GM23248 (cell line): Measurements from ENCODE around the gene UQCRQ. TPM values are rescaled to one million over a fixed set of nuclear protein-coding genes. Genes with fewer than 3 reads are reported as not detected.

Experiments
- DNase-seq: peaks from one replicate; pipeline ENCODE4 v3.0.0-alpha.2; 2015
- H2AFZ ChIP-seq: fragments of 200-600 bp; sonication (generic); 2 replicates; pipeline ENCODE4 v1.6.1; 2016; ENCODE audit warnings: antibody characterized with exemption
- H3F3A ChIP-seq: fragments of 200-600 bp; sonication (generic); 2 replicates; pipeline ENCODE4 v1.6.1; 2016; ENCODE audit warnings: mild to moderate bottlenecking, antibody characterized with exemption, mixed run types; ENCODE audit not compliant: insufficient read depth
- H3K27ac ChIP-seq: fragments of 200-600 bp; sonication (generic); 2 replicates; pipeline ENCODE4 v1.5.1; 2016; ENCODE audit warnings: mild to moderate bottlenecking
- H3K27me3 ChIP-seq: fragments of 200-600 bp; sonication (generic); replicated peaks from 2 replicates; pipeline ENCODE4 v1.6.1; 2016; ENCODE audit warnings: mild to moderate bottlenecking; ENCODE audit not compliant: insufficient read depth
- H3K36me3 ChIP-seq: fragments of 200-600 bp; sonication (generic); 2 replicates; pipeline ENCODE4 v1.6.1; 2016; ENCODE audit warnings: low read depth, mild to moderate bottlenecking
- H3K4me1 ChIP-seq: fragments of 200-600 bp; sonication (generic); 2 replicates; pipeline ENCODE4 v1.6.1; 2016; ENCODE audit warnings: mild to moderate bottlenecking; ENCODE audit not compliant: insufficient read depth
- H3K4me2 ChIP-seq: fragments of 200-600 bp; sonication (generic); one replicate; pipeline ENCODE4 v1.6.1; 2016; ENCODE audit warnings: mild to moderate bottlenecking; ENCODE audit not compliant: unreplicated experiment
- H3K4me3 ChIP-seq: fragments of 200-600 bp; sonication (generic); 2 replicates; pipeline ENCODE4 v1.5.1; 2016; ENCODE audit warnings: mild to moderate bottlenecking
- H3K79me2 ChIP-seq: fragments of 200-600 bp; sonication (generic); 2 replicates; pipeline ENCODE4 v1.6.1; 2016; ENCODE audit warnings: mild to moderate bottlenecking; ENCODE audit not compliant: insufficient read depth
- H3K9ac ChIP-seq: fragments of 200-600 bp; sonication (generic); 2 replicates; pipeline ENCODE4 v1.6.1; 2016; ENCODE audit warnings: mild to moderate bottlenecking
- H3K9me2 ChIP-seq: fragments of 200-600 bp; sonication (generic); 2 replicates; pipeline ENCODE4 v1.6.1; 2016; ENCODE audit warnings: mixed run types, mild to moderate bottlenecking, moderate library complexity; ENCODE audit not compliant: insufficient read depth
- H3K9me3 ChIP-seq: fragments of 200-600 bp; sonication (generic); one replicate; pipeline ENCODE4 v1.6.1; 2017; ENCODE audit warnings: low read depth
- H4K20me1 ChIP-seq: fragments of 200-600 bp; sonication (generic); 2 replicates; pipeline ENCODE4 v1.6.0; 2016; ENCODE audit not compliant: insufficient read depth
- EZH2 ChIP-seq: fragments of 200-600 bp; sonication (generic); IDR thresholded peaks from 2 replicates; pipeline ENCODE4 v1.6.1; 2018; ENCODE audit warnings: antibody characterized with exemption, mild to moderate bottlenecking; ENCODE audit not compliant: insufficient read depth, poor library complexity, severe bottlenecking
- EZH2phosphoT487 ChIP-seq: fragments of 200-600 bp; sonication (generic); IDR thresholded peaks from 2 replicates; pipeline ENCODE4 v1.6.1; 2018; ENCODE audit warnings: antibody characterized with exemption, moderate library complexity, mild to moderate bottlenecking, low read depth; ENCODE audit not compliant: insufficient read depth
- WGBS, 2 experiments: methylation state at CpG; one replicate each; pipeline ENCODE4 v1.1.6; 2015 to 2017; ENCODE audit warnings: low lambda C conversion rate in 2 of 2, low coverage in 1 of 2; ENCODE audit errors: missing lambda C conversion rate in 2 of 2; 5-methylcytosine and 5-hydroxymethylcytosine counted together
- in situ Hi-C: fragments of 300-500 bp; cut with MboI; formaldehyde crosslinking; loops from 2 replicates; pipeline ENCODE4 v1.15.0; 2020
- polyA plus RNA-seq: library from polyadenylated mRNA; unstranded; fragments of >200 nt; fragmentation: Nextera tagmentation; extraction: Ambion mirVana; gene quantifications from 2 replicates; pipeline ENCODE4 v1.2.1, GENCODE V29; 2016
- total RNA-seq: library from RNA; depleted of rRNA; stranded (reverse); fragments of >200 nt; shearing (Covaris generic); gene quantifications from 2 replicates; pipeline ENCODE4 v1.2.3, GENCODE V29; 2014

Gene UQCRQ
- total and polyA plus RNA-seq, 2 experiments from 2014 or later, result 138 to 1,006 TPM

DNA sequence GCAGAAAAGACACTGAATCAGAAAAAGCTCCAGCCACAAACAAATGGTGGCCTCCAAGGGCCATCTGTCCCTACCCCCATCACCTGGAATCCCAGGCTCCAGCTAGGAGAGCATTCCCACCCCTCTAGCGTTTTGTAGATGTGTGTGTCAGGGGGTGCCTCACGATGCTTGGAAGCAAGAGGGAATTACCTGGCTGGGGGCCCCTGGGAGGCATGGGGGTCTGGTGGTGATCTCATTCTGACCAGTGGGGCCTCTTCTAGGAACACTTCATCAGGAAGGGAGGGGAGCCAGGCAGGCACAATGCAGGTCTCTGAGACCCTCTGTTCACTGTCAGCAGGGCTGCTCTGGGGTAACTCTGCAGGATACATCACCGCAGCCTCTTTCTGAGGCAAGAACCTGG lies 42.0 kb upstream of the UQCRQ start:
- Histone ChIP-seq H3K36me3 (no peaks in the 10 kb centered on the region), H3K4me3 (no peak overlapping the region), H3K9me3 (no peaks in the 10 kb centered on the region), H3K4me1 (peaks cover 1% of the 10 kb centered on the region; the same call in 1 of the 2 replicates), H3K79me2 (peaks cover 8% of the 10 kb centered on the region; the same call in 1 of the 2 replicates), H3K9me2 (no peaks in the 10 kb centered on the region), H3K27me3 (no peaks in the 10 kb centered on the region), H3K9ac (no peak overlapping the region), H3K27ac (no peak overlapping the region), H2AFZ (no peak overlapping the region), H4K20me1 (no peaks in the 10 kb centered on the region), H3K4me2 (no peak overlapping the region), H3F3A (peaks cover 11% of the 10 kb centered on the region)
- in situ Hi-C loops, result loop anchor here (25.0 kb wide), 1 partner anchor 437 kb away; no protein-coding TSS in a partner anchor
- DNase-seq, result no peak
- 97 to 98% methylated on average over 3 of the region's 3 CpGs for WGBS, 2 experiments
- TF ChIP-seq EZH2phosphoT487 (no peak), EZH2 (no peak)

DNA sequence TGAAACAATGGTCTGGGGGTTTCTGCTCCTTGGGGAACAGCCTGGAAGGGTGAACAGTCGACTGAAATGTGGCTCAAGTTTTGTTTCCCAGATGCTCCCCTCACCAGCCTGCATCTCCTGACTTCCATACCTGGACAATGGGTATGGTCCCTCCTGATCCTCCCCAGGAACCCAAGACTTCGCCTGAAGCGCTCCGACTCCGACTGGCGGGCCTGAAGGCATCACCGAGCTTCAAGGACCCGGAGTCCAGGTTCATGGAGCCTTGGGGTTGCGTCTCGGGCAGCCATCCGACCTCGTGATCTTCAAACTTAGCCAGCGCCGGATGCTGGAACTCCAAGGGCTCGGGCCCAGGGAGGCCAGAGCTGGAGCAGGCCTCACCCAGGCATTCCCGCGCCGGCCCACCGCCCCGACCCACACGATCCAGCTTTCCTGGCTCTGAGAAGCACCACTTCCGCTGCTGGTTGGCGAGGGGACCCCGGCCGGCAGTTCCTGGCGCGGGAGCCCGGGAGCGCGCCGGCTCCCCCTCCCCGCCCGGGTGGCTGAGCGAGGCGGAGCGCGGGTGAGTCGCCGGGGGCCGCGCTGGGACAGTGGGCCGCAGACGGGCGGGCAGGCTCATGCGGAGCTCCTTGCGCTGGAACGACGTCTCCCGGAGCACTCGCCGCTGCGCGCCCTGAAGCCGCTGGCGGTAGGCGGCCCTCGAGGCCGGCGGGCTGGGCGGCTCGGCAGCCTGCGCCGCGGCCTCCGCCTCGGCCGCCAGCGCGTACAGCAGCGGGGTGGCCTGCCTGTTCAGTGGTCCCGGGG lies 41.2 kb upstream of the UQCRQ start:
- no peak overlapping the region for H3K4me2 ChIP-seq
- no peak overlapping the region for H3K4me3 ChIP-seq
- H4K20me1 ChIP-seq, result no peaks in the 10 kb centered on the region
- TF ChIP-seq EZH2phosphoT487 (no peak), EZH2 (no peak)
- H3K9ac ChIP-seq, result no peak overlapping the region
- H3K9me3 ChIP-seq, result no peaks in the 10 kb centered on the region
- peaks cover 11% of the 10 kb centered on the region; the same call in 1 of the 2 replicates for H3K79me2 ChIP-seq
- H3K36me3 ChIP-seq, result no peaks in the 10 kb centered on the region
- H3K9me2 ChIP-seq, result no peaks in the 10 kb centered on the region
- no peaks in the 10 kb centered on the region for H3K27me3 ChIP-seq
- DNase-seq, result no peak
- no peak overlapping the region for H2AFZ ChIP-seq
- in situ Hi-C loops, result no loop called here
- WGBS, 2 experiments, result 88 to 95% methylated on average over 36 to 71 of the region's 71 CpGs
- H3F3A ChIP-seq, result peaks cover 11% of the 10 kb centered on the region
- H3K4me1 ChIP-seq, result peaks cover 4% of the 10 kb centered on the region; the same call in 1 of the 2 replicates
- no peak overlapping the region for H3K27ac ChIP-seq

DNA sequence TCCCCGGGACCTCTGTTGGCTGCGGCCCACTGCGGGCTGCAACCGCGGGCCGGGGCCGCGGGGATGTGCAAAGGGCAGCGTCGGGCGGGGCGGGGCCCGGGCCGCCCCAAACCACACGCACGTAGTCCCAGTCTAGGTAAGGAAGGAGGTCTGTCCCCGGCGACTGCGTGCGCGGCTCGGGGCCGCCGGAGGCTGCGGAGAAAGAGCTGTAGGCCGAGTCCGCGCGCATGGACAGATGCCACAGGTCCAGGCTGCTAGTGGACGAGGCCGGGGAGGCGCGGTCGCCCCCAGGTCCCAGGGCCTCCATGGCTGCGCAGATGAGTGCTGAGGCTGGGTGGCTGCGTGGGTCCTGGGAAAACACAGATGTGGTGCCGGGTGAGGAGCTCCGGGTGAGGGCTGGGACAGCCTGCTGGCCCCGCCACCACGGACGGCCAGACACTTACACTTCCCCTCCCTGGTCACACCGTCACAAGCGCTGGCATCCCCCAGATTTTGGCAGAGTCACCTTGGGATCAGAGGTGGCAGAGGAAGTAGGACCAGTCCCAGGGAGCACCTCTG lies 40.5 kb upstream of the UQCRQ start:
- peaks cover 11% of the 10 kb centered on the region; the same call in 1 of the 2 replicates for H3K79me2 ChIP-seq
- H3K27me3 ChIP-seq, result no peaks in the 10 kb centered on the region
- no peak overlapping the region for H3K4me3 ChIP-seq
- DNase-seq, result no peak
- no peak overlapping the region for H3K9ac ChIP-seq
- H3K4me1 ChIP-seq, result peaks cover 4% of the 10 kb centered on the region; the same call in 1 of the 2 replicates
- no peak overlapping the region for H3K4me2 ChIP-seq
- H2AFZ ChIP-seq, result no peak overlapping the region
- H3K9me3 ChIP-seq, result no peaks in the 10 kb centered on the region
- no peaks in the 10 kb centered on the region for H4K20me1 ChIP-seq
- no peak overlapping the region for H3K27ac ChIP-seq
- H3K9me2 ChIP-seq, result no peaks in the 10 kb centered on the region
- peaks cover 10% of the 10 kb centered on the region for H3F3A ChIP-seq
- WGBS, 2 experiments, result 81 to 92% methylated on average over 37 to 43 of the region's 43 CpGs
- no peaks in the 10 kb centered on the region for H3K36me3 ChIP-seq
- in situ Hi-C loops, result no loop called here
- no peak for TF ChIP-seq EZH2phosphoT487
- TF ChIP-seq EZH2, result no peak

DNA sequence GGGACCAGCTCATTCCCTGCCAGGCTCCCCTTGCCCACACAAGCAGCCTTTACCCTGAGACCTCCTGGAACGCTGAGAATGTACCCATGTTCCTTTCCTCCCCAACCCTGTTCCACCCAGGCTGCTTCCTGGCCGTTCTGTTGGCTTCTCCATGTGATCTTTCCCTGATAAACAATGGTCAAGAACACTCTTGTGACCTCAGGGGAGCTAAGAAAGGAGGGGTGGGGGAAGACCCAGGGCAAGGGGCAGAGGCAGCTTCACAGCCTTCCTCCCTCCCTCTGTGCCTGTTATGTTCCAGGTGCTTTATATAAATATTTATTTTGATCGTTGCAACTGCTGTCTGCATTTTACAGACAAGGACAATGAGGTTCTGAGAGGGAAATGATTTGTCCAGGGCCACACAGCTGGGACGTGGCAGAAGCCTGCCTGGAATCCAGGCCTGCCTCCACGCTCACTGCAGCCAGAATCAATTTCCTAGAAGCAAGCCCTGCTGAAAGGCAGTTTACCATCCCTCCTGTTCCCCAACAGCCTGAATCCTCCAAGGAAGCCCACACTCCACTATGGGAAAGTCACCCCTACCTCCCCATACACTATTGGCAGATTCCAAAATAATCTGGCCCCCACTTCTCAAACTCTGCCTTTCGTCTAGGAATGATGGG lies 39.9 kb upstream of the UQCRQ start:
- no peaks in the 10 kb centered on the region for H3K9me3 ChIP-seq
- in situ Hi-C loops, result no loop called here
- H3K79me2 ChIP-seq, result peaks cover 11% of the 10 kb centered on the region; the same call in 1 of the 2 replicates
- no peaks in the 10 kb centered on the region for H4K20me1 ChIP-seq
- TF ChIP-seq EZH2phosphoT487 (no peak), EZH2 (no peak)
- H3K36me3 ChIP-seq, result no peaks in the 10 kb centered on the region
- 84 to 91% methylated on average over 6 of the region's 6 CpGs for WGBS, 2 experiments
- H2AFZ ChIP-seq, result no peak overlapping the region
- no peaks in the 10 kb centered on the region for H3K9me2 ChIP-seq
- H3K4me3 ChIP-seq, result no peak overlapping the region
- H3K4me1 ChIP-seq, result peaks cover 4% of the 10 kb centered on the region; the same call in 1 of the 2 replicates
- no peaks in the 10 kb centered on the region for H3K27me3 ChIP-seq
- H3K27ac ChIP-seq, result no peak overlapping the region
- no peak overlapping the region for H3K9ac ChIP-seq
- peaks cover 4% of the 10 kb centered on the region for H3F3A ChIP-seq
- DNase-seq, result no peak
- H3K4me2 ChIP-seq, result no peak overlapping the region
